Nephron (organoid): Measurements from ENCODE around the gene SLC8A2.

Experiments used
- H3K27ac Mint-ChIP-seq, 3 experiments: 2 replicates each; pipeline ENCODE4 v1.8.0; 2020; ENCODE audit warnings: mixed read lengths in 3 of 3, mild to moderate bottlenecking in 2 of 3, moderate library complexity in 1 of 3
- H3K27me3 Mint-ChIP-seq: 2 replicates; pipeline ENCODE4 v1.8.0; 2021; ENCODE audit warnings: low read depth, mild to moderate bottlenecking, moderate library complexity, mixed read lengths
- H3K36me3 Mint-ChIP-seq: 2 replicates; pipeline ENCODE4 v1.8.0; 2020; ENCODE audit warnings: low read depth, mixed read lengths
- H3K4me1 Mint-ChIP-seq: 2 replicates; pipeline ENCODE4 v1.8.0; 2020; ENCODE audit warnings: mixed read lengths
- H3K4me3 Mint-ChIP-seq, 3 experiments: 2 replicates each; pipeline ENCODE4 v1.8.0; 2020; ENCODE audit warnings: mild to moderate bottlenecking in 3 of 3, mixed read lengths in 3 of 3, moderate library complexity in 2 of 3
- H3K9me3 Mint-ChIP-seq: 2 replicates; pipeline ENCODE4 v1.8.0; 2020; ENCODE audit warnings: mixed read lengths
- TF ChIP-seq, protein P1 (sequence below), 3 experiments: fragments of 200-600 bp; sonication (generic); IDR thresholded peaks; one replicate each; pipeline ENCODE4 v1.5.0; 2021; ENCODE audit warnings: antibody characterized with exemption in 3 of 3; ENCODE audit not compliant: unreplicated experiment in 3 of 3

SLC8A2 gene

DNA sequence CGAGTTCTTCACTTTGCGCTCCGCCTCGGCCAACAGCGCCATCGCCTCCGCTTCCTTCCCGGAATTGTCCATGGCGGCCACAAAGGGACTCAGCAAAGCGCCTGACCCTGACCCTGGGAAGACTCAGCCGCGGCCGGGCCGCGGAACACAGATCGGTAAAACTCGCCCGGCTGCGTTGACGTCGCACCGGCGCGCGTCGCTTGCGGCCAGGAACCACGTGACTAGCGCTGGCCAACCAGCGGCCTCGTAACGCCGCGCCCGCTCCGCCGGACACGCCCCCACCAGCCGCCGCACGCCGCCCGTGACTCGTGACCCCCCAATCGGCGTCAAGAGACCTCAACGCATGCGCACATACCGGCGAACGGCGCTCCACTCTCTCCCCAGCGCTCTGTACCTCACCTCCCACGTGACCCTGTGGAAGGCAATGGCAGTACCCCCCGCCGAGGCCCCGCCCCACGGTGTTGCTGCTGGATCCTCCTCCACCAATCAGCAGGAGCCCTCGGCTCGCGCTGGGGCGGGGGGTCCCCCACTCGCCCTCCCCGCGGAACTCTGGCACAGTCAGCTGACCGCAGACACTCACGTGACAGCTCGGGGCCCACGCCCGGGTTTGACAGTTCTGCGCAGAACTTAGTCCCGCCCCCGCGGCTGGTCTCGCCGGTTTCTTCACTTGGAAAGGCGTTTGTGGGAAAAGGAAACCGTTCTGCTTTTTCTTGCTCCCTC is 43.3 kb upstream of the SLC8A2 start, which contains the start of gene NAPA:
NAPA (minus strand) TSS at position 195 of the 720 bp plus-strand sequence; CDS start at position 72, 123 bp downstream.
- TF ChIP-seq, protein P1, sequence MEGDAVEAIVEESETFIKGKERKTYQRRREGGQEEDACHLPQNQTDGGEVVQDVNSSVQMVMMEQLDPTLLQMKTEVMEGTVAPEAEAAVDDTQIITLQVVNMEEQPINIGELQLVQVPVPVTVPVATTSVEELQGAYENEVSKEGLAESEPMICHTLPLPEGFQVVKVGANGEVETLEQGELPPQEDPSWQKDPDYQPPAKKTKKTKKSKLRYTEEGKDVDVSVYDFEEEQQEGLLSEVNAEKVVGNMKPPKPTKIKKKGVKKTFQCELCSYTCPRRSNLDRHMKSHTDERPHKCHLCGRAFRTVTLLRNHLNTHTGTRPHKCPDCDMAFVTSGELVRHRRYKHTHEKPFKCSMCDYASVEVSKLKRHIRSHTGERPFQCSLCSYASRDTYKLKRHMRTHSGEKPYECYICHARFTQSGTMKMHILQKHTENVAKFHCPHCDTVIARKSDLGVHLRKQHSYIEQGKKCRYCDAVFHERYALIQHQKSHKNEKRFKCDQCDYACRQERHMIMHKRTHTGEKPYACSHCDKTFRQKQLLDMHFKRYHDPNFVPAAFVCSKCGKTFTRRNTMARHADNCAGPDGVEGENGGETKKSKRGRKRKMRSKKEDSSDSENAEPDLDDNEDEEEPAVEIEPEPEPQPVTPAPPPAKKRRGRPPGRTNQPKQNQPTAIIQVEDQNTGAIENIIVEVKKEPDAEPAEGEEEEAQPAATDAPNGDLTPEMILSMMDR (IDR thresholded peaks at IDR 0.05; ENCODE audit: unreplicated experiment in 3 of 3) = no peak
- Mint-ChIP-seq H3K36me3 (no peaks in the 10 kb centered on the region), H3K4me1 (peaks cover 55% of the 10 kb centered on the region)

DNA sequence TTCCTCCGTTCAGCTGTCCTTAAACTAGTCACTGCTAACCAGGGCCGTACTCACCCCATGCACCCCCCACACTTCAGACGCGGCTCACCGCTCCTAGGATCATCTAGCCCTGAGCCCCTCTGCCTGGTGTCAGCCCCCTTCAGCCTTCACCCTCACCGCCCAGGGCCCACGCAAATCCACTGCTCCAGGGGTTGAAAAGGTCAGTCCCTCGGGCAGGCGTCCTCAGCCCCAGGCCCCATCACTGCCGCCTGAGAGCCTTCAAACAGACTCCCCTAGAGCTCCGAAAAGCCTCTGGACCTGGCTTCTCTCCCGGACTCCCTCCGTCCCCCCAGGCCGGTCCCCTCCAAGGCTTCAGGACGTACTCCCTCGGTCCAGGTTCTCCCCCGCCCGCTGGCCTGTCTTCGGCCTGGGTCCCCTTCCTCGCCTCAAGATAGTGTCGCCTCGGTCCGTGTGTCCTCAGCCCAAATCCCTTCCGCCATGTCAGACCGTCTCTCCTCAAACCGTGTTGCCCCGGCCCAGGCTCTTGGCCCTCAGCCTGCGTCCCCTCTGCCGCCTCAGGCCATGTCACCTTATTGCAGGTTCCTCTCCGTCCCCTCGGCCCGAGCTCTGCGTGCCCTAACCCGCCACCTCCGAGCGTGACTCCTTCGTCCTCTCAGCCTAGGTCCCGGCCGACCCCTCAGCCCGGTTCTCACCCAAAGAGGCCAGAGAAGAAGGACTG is 42.6 kb upstream of the SLC8A2 start:
- peaks cover 61% of the 10 kb centered on the region for H3K4me1 Mint-ChIP-seq
- H3K4me3 Mint-ChIP-seq = peak overlapping the region; percentile 97 to 99 (median 98)
- H3K9me3 Mint-ChIP-seq = no peaks in the 10 kb centered on the region
- H3K27ac Mint-ChIP-seq = peak overlapping the region; percentile 83 to 98 (median 97)
- no peaks in the 10 kb centered on the region for H3K36me3 Mint-ChIP-seq
- TF ChIP-seq, protein P1 (IDR thresholded peaks at IDR 0.05; ENCODE audit: unreplicated experiment in 3 of 3) = no peak
- peaks cover 9% of the 10 kb centered on the region for H3K27me3 Mint-ChIP-seq

More for the DNA sequence above, 43.3 kb upstream of the SLC8A2 start, which contains the start of gene NAPA:
- Mint-ChIP-seq H3K27me3 (peaks cover 16% of the 10 kb centered on the region), H3K27ac (peak within 1 kb of the TSS; percentile 83 to 98 (median 97)), H3K4me3 (peak within 1 kb of the TSS; percentile 97 to 99 (median 98)), H3K9me3 (no peaks in the 10 kb centered on the region)

DNA sequence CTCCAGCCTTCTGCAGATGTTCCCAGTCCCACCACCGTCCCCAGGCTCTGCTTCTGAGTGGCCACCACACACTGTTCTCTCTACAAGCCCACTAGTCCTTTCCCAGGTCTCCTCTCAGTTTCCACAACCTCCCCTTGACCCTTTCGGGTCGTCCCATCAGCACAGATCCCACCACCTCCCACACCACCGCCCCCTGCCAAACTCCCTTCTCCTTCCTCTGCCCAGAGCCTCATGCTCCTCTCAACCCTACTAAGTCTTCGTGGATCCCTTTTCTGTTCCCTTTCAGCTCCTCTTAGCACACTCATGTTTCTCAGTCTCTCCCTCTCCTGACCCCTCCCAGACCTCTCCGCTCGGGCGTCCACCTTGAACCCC is 41.2 kb upstream of the SLC8A2 start:
- H3K27me3 Mint-ChIP-seq = peaks cover 5% of the 10 kb centered on the region
- no peaks in the 10 kb centered on the region for H3K9me3 Mint-ChIP-seq
- H3K36me3 Mint-ChIP-seq = no peaks in the 10 kb centered on the region
- peak overlapping the region; percentile 83 to 95 (median 89) for H3K27ac Mint-ChIP-seq
- H3K4me3 Mint-ChIP-seq = peak overlapping the region; percentile 97 to 99 (median 98)
- TF ChIP-seq, protein P1 (IDR thresholded peaks at IDR 0.05; ENCODE audit: unreplicated experiment in 3 of 3) = no peak
- peaks cover 61% of the 10 kb centered on the region for H3K4me1 Mint-ChIP-seq

DNA sequence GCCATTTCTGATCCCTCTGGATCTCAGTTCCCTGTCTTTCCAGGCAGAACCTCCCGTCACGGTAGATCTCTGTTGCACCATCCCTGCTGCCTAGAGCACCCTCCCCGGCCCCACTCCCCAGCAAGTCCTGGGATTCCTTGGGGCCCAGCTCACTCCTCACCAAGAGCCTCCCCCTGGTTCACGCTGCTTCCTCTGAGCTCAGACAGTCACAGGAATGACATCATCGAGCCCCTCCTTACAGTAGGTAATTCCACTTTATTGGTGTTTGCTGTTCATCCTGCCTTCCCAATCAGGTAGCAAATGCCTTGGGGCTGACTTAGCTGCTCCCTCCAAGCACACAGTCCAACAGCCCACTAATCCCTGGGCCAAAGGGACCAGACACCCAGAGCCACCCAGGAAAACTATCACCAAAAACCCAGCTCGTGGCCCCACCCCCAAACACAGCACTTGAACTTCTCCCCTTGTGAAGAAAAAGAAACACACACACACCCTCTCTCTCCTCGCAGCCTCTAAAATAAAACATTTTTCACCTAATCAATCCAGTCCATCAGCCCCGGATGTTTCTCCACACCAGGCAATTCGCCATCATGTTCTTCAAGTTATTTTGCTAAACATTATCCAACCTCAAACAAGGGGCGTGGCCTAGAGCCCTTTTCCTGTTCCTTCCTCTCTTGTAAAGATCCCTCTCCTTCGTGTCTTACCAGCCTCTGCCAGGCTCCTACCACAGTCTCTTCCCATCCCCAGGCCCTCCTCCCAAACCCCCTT is 40.7 kb upstream of the SLC8A2 start:
- Mint-ChIP-seq H3K27ac (peak overlapping the region; percentile 83 to 95 (median 89)), H3K4me1 (peaks cover 63% of the 10 kb centered on the region), H3K36me3 (no peaks in the 10 kb centered on the region), H3K4me3 (peak overlapping the region; percentile 97 to 99 (median 98)), H3K9me3 (no peaks in the 10 kb centered on the region), H3K27me3 (peaks cover 5% of the 10 kb centered on the region)
- TF ChIP-seq, protein P1 (IDR thresholded peaks at IDR 0.05; ENCODE audit: unreplicated experiment in 3 of 3) = no peak

DNA sequence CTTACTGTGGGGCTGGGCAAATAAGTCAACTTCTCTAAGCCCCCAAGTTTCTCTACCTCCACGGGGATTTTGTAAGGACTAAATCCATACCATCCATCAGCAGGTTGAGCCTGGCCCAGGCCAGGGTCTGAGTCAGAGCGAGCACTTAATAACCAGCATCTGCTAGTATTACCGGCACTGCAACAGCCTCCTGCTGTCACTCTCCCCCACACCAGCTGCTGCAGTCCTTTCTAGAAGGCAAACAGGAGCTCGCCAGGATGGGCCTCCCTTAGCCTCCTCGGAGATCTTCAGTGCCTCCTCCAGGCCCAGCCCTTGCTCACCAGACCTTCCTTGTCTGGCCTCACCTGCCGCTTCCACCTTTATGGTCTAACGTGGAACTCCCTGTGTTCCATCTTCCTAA is 40.0 kb upstream of the SLC8A2 start:
- Mint-ChIP-seq H3K27me3 (peaks cover 5% of the 10 kb centered on the region), H3K9me3 (no peaks in the 10 kb centered on the region), H3K4me3 (peak overlapping the region; percentile 97 to 99 (median 98)), H3K36me3 (no peaks in the 10 kb centered on the region), H3K4me1 (peaks cover 70% of the 10 kb centered on the region), H3K27ac (peak overlapping the region; percentile 83 to 95 (median 89))
- TF ChIP-seq, protein P1 (IDR thresholded peaks at IDR 0.05; ENCODE audit: unreplicated experiment in 3 of 3) = no peak
